NCI-H1417 treated with DMSO at 0.1 percent for 48 hours (cell line): Measurements from ENCODE around the gene GEMIN4.
"Not testable (repeated sequence)": the region's sequence is repeated elsewhere in the genome, so short reads cannot be mapped to it uniquely, and the experiment has no call there.

Source experiments
- DNase-seq: peaks from one replicate; lab custom pipeline; 2025; lab: John Stamatoyannopoulos, UW

The GEMIN4 gene

GRCh38 chr17:778096-778495 is 26.0 kb upstream of the GEMIN4 start:
- DNase-seq: no peak

- DNase-seq: no peak
Measured at GRCh38 chr17:774313-774584, 22.2 kb upstream of the GEMIN4 start.

- DNase-seq: no peak
Measured at GRCh38 chr17:773467-774312, 21.6 kb upstream of the GEMIN4 start.

- no peak for DNase-seq
Measured at GRCh38 chr17:773016-773415, 21.0 kb upstream of the GEMIN4 start.

GRCh38 chr17:767076-767475 is 15.0 kb upstream of the GEMIN4 start:
- no peak for DNase-seq

- no peak for DNase-seq
Measured at GRCh38 chr17:760371-760770, 8.3 kb upstream of the GEMIN4 start.

GRCh38 chr17:759964-760363 is 7.9 kb upstream of the GEMIN4 start:
- no peak for DNase-seq

- DNase-seq: not testable (repeated sequence)
Measured at GRCh38 chr17:756010-756567, 4.0 kb upstream of the GEMIN4 start.

- DNase-seq: not testable (repeated sequence)
Measured at GRCh38 chr17:755319-755961, 3.4 kb upstream of the GEMIN4 start.

- DNase-seq: no peak
Measured at GRCh38 chr17:753418-753817, 1.4 kb upstream of the GEMIN4 start.

GRCh38 chr17:752620-753219 is 656 bp upstream of the GEMIN4 start:
- DNase-seq: no peak

- DNase-seq: no peak
Measured at GRCh38 chr17:751269-752001, 629 bp downstream of the GEMIN4 start.

GRCh38 chr17:750431-751037 is 1.5 kb downstream of the GEMIN4 start:
- DNase-seq: no peak

GRCh38 chr17:749359-749758 is 2.7 kb downstream of the GEMIN4 start:
- DNase-seq: not testable (repeated sequence)

GRCh38 chr17:748604-749003 is 3.5 kb downstream of the GEMIN4 start:
- DNase-seq: not testable (repeated sequence)

GRCh38 chr17:746783-747629 is 5.1 kb downstream of the GEMIN4 start:
- no peak for DNase-seq

- no peak for DNase-seq
Measured at GRCh38 chr17:746181-746580, 5.9 kb downstream of the GEMIN4 start.

- no peak for DNase-seq
Measured at GRCh38 chr17:745406-745805, 6.7 kb downstream of the GEMIN4 start.

- DNase-seq: no peak
Measured at GRCh38 chr17:744937-745336, 7.1 kb downstream of the GEMIN4 start.

- no peak for DNase-seq
Measured at GRCh38 chr17:743139-743538, 8.9 kb downstream of the GEMIN4 start.
